IMR-90 (cell line): Measurements from ENCODE around the gene MEF2C. TPM values are rescaled to one million over a fixed set of nuclear protein-coding genes. Genes with fewer than 3 reads are reported as not detected.

ENCODE experiments used
- ATAC-seq: fragments of 200-7000 bp; cut with Tn5 transposase; 2 replicates; pipeline ENCODE4 v1.9.1; 2020; ENCODE audit warnings: low read depth, mild to moderate bottlenecking, moderate library complexity
- BruUV-seq: library from RNA; stranded (reverse); fragments of 400-500 nt; replicated peaks from 2 replicates; lab custom pipeline; 2021; lab: Mats Ljungman, UMichigan
- CTCF ChIA-PET: fragments of 300-600 bp; formaldehyde crosslinking; extraction: SDS; loops from one replicate; lab custom pipeline; 2021; ENCODE audit warnings: antibody characterized with exemption; lab: Yijun Ruan, JAX
- POLR2A ChIA-PET: fragments of 300-600 bp; sonication (Branson Sonifier 250); formaldehyde crosslinking; loops from one replicate; lab custom pipeline; 2022; ENCODE audit warnings: antibody characterized with exemption; ENCODE audit not compliant: unreplicated experiment; lab: Charles Lee
- DNase-seq: peaks from one replicate; pipeline ENCODE4 v3.0.0; 2013
- H2AFZ ChIP-seq: replicated peaks from 2 replicates; pipeline ENCODE3; 2013; ENCODE audit warnings: low read length, mild to moderate bottlenecking; ENCODE audit not compliant: poor library complexity
- H2AK5ac ChIP-seq: 2 replicates; pipeline ENCODE4 v1.6.1; 2013; ENCODE audit warnings: low read depth, low read length, inconsistent platforms
- H2AK9ac ChIP-seq: replicated peaks from 2 replicates; pipeline ENCODE3; 2013; ENCODE audit warnings: mild to moderate bottlenecking, low read depth, low read length, moderate library complexity; ENCODE audit not compliant: poor library complexity
- H2BK120ac ChIP-seq: 2 replicates; pipeline ENCODE4 v1.6.1; 2013; ENCODE audit warnings: low read depth, low read length, inconsistent platforms
- H2BK15ac ChIP-seq: 3 replicates; pipeline ENCODE4 v1.6.1; 2013; ENCODE audit warnings: low read depth, low read length, inconsistent platforms
- H2BK20ac ChIP-seq: 2 replicates; pipeline ENCODE4 v1.6.1; 2013; ENCODE audit warnings: low read depth, mild to moderate bottlenecking, inconsistent platforms, low read length, moderate library complexity
- H2BK5ac ChIP-seq: 2 replicates; pipeline ENCODE4 v1.6.1; 2013; ENCODE audit warnings: mild to moderate bottlenecking, low read depth, low read length, inconsistent platforms; ENCODE audit not compliant: poor library complexity, severe bottlenecking
- H3K14ac ChIP-seq: replicated peaks from 2 replicates; pipeline ENCODE4 v1.6.1; 2013; ENCODE audit warnings: low read depth, low read length, inconsistent platforms
- H3K18ac ChIP-seq: 2 replicates; pipeline ENCODE4 v1.6.1; 2013; ENCODE audit warnings: low read depth, low read length, control low read depth
- H3K23ac ChIP-seq: 2 replicates; pipeline ENCODE4 v1.6.1; 2013; ENCODE audit warnings: low read depth, low read length, inconsistent platforms
- H3K27ac ChIP-seq: 2 replicates; pipeline ENCODE4 v1.5.1; 2013; ENCODE audit warnings: mild to moderate bottlenecking, control low read depth, low read length; ENCODE audit not compliant: insufficient read depth
- H3K27me3 ChIP-seq: 2 replicates; pipeline ENCODE4 v1.6.1; 2013; ENCODE audit warnings: low read length; ENCODE audit not compliant: control insufficient read depth, insufficient read depth
- H3K36me3 ChIP-seq: 2 replicates; pipeline ENCODE4 v1.6.1; 2013; ENCODE audit warnings: low read length, mixed read lengths; ENCODE audit not compliant: control insufficient read depth, insufficient read depth
- H3K4ac ChIP-seq: 2 replicates; pipeline ENCODE4 v1.6.1; 2013; ENCODE audit warnings: low read depth, low read length, inconsistent platforms
- H3K4me1 ChIP-seq: 2 replicates; pipeline ENCODE4 v1.6.1; 2013; ENCODE audit warnings: low read length, mixed read lengths; ENCODE audit not compliant: control insufficient read depth, insufficient read depth
- H3K4me2 ChIP-seq: 2 replicates; pipeline ENCODE4 v1.6.1; 2013; ENCODE audit warnings: low read depth, mild to moderate bottlenecking, control low read depth, low read length, moderate library complexity
- H3K4me3 ChIP-seq: 2 replicates; pipeline ENCODE4 v1.5.1; 2013; ENCODE audit warnings: low read depth, mild to moderate bottlenecking, control low read depth, low read length, moderate library complexity; ENCODE audit not compliant: insufficient read depth
- H3K56ac ChIP-seq: 2 replicates; pipeline ENCODE4 v1.6.1; 2013; ENCODE audit warnings: low read length, inconsistent platforms; ENCODE audit not compliant: insufficient read depth; ENCODE audit errors: extremely low read depth
- H3K79me1 ChIP-seq, 2 experiments: 2 replicates each; pipeline ENCODE4 v1.6.1; 2013; ENCODE audit warnings: low read length in 2 of 2, inconsistent platforms in 1 of 2, low read depth in 1 of 2
- H3K9ac ChIP-seq: 2 replicates; pipeline ENCODE4 v1.6.1; 2013; ENCODE audit warnings: low read depth, low read length, control low read depth
- H3K9me1 ChIP-seq: 2 replicates; pipeline ENCODE4 v1.6.1; 2013; ENCODE audit warnings: low read length, inconsistent platforms; ENCODE audit not compliant: insufficient read depth
- H3K9me3 ChIP-seq: 2 replicates; pipeline ENCODE4 v1.6.1; 2013; ENCODE audit warnings: low read length; ENCODE audit not compliant: control insufficient read depth, insufficient read depth
- H4K20me1 ChIP-seq: 2 replicates; pipeline ENCODE4 v1.6.1; 2013; ENCODE audit warnings: low read length, inconsistent platforms; ENCODE audit not compliant: insufficient read depth
- H4K5ac ChIP-seq: 2 replicates; pipeline ENCODE4 v1.6.1; 2013; ENCODE audit warnings: mild to moderate bottlenecking, low read depth, low read length, control low read depth
- H4K8ac ChIP-seq, 2 experiments: 2 replicates each; pipeline ENCODE4 v1.6.1; 2013; ENCODE audit warnings: low read depth in 2 of 2, low read length in 2 of 2, control low read depth in 1 of 2, inconsistent platforms in 1 of 2
- H4K91ac ChIP-seq: 2 replicates; pipeline ENCODE4 v1.6.1; 2013; ENCODE audit warnings: low read depth, low read length, inconsistent platforms; ENCODE audit not compliant: insufficient read depth
- BHLHE40 ChIP-seq: fragments of 150-350 bp; IDR thresholded peaks from 2 replicates; pipeline ENCODE4 v1.6.1; 2016; ENCODE audit warnings: mild to moderate bottlenecking, low read depth, low read length
- CEBPB ChIP-seq: IDR thresholded peaks from 2 replicates; pipeline ENCODE4 v1.6.1; 2012; ENCODE audit warnings: low read depth, low read length, improper control_type of control experiment
- CHD1 ChIP-seq: IDR thresholded peaks from 2 replicates; pipeline ENCODE4 v1.6.1; 2012; ENCODE audit warnings: low read depth, low read length, improper control_type of control experiment
- MAZ ChIP-seq: IDR thresholded peaks from 2 replicates; pipeline ENCODE4 v1.6.1; 2012; ENCODE audit warnings: low read depth, mild to moderate bottlenecking, low read length, improper control_type of control experiment, moderate library complexity, borderline replicate concordance
- NFE2L2 ChIP-seq: fragments of 150-350 bp; IDR thresholded peaks from 2 replicates; pipeline ENCODE4 v1.6.1; 2016; ENCODE audit warnings: low read depth, mild to moderate bottlenecking, low read length
- WGBS, 2 experiments: methylation state at CpG; one replicate each; pipeline versions ENCODE4 v1.1.5 to v1.1.7; 2013; ENCODE audit warnings: missing lambda C conversion rate in 2 of 2; ENCODE audit not compliant: insufficient read length in 1 of 2; ENCODE audit errors: extremely low coverage in 2 of 2; 5-methylcytosine and 5-hydroxymethylcytosine counted together
- dilution Hi-C: fragments of 300-500 bp; cut with HindIII; formaldehyde crosslinking; loops from one replicate; pipeline ENCODE4 v1.14.3; 2018; ENCODE audit warnings: low sequenced_read_pairs; ENCODE audit not compliant: unreplicated experiment
- in situ Hi-C: fragments of 300-500 bp; cut with MboI; formaldehyde crosslinking; loops from 3 replicates; pipeline ENCODE4 v1.14.3; 2019; ENCODE audit warnings: low sequenced_read_pairs, inconsistent platforms, mixed read lengths
- intact Hi-C: fragments of 100-400 bp; cut with micrococcal nuclease; formaldehyde crosslinking; loops from 2 replicates; pipeline ENCODE4 v1.10.0; 2022
- polyA plus RNA-seq, 3 experiments: library from polyadenylated mRNA; depleted of rRNA; stranded (reverse); fragments of >200 nt; gene quantifications; 2 replicates each; pipeline ENCODE4 v1.2.3, GENCODE V29; 2012; ENCODE audit warnings: low replicate concordance in 1 of 3
- total RNA-seq: library from RNA; depleted of rRNA; stranded (reverse); fragments of >200 nt; gene quantifications from 2 replicates; pipeline ENCODE4 v1.2.3, GENCODE V29; 2012

Gene MEF2C
- total and polyA plus RNA-seq, 2 of the 4 experiments (the other 2 are of a cell fraction), result 1.5 to 6.8 TPM

- H2BK120ac ChIP-seq, result no peak overlapping the region
- POLR2A ChIA-PET, result no interaction called here
- CTCF ChIA-PET, result no interaction called here
- ATAC-seq (no peak), DNase-seq (no peak)
- no peak overlapping the region for H3K4me3 ChIP-seq
- H4K20me1 ChIP-seq, result no peaks in the 10 kb centered on the region
- no peak overlapping the region for H3K18ac ChIP-seq
- no peak overlapping the region for H4K8ac ChIP-seq
- H3K9me3 ChIP-seq, result no peaks in the 10 kb centered on the region
- H3K79me1 ChIP-seq, result no peaks in the 10 kb centered on the region
- no peak overlapping the region for H3K14ac ChIP-seq
- no TSS peak for BruUV-seq
- no peak overlapping the region for H2BK15ac ChIP-seq
- no peak overlapping the region for H2BK20ac ChIP-seq
- no peak overlapping the region for H4K5ac ChIP-seq
- H2BK5ac ChIP-seq, result no peak overlapping the region
- H4K91ac ChIP-seq, result no peak overlapping the region
- WGBS, 2 experiments, result 80% methylated on average over 1 of the region's 5 CpGs; no CpG with 5 or more reads in 1 of the 2 experiments
- H3K27ac ChIP-seq, result no peak overlapping the region
- H3K4me2 ChIP-seq, result no peak overlapping the region
- dilution Hi-C loops, result no loop called here
- no peak overlapping the region for H3K23ac ChIP-seq
- no peaks in the 10 kb centered on the region for H3K9me1 ChIP-seq
- H2AFZ ChIP-seq, result no peak overlapping the region
- TF ChIP-seq MAZ, result no peak
- TF ChIP-seq NFE2L2, result no peak
- TF ChIP-seq CEBPB, result no peak
- no peak for TF ChIP-seq CHD1
- TF ChIP-seq BHLHE40, result no peak
- no peak overlapping the region for H3K56ac ChIP-seq
- no peak overlapping the region for H2AK5ac ChIP-seq
- intact Hi-C loops, result no loop called here
- H3K4me1 ChIP-seq, result no peaks in the 10 kb centered on the region
- no peaks in the 10 kb centered on the region for H3K36me3 ChIP-seq
- no peak overlapping the region for H3K9ac ChIP-seq
- no peak overlapping the region for H2AK9ac ChIP-seq
- no peak overlapping the region for H3K4ac ChIP-seq
- in situ Hi-C loops, result no loop called here
- no peaks in the 10 kb centered on the region for H3K27me3 ChIP-seq
Measured at GRCh38 chr5:88862547-88863175, 20.3 kb downstream of the MEF2C start.
